HL-60/S4 treated with retinoic acid at 250 ng/mL for 4 days and 3 days (cell line): ENCODE measurements around the gene SCGN.

Experiments
- in situ Hi-C: fragments of 300-500 bp; cut with MboI; formaldehyde crosslinking; loops from 2 replicates; pipeline ENCODE4 v1.7.0; 2022; ENCODE audit warnings: low sequenced_read_pairs

Gene SCGN

GRCh38 chr6:25640446-25640845 is 11.6 kb upstream of the SCGN start:
- in situ Hi-C loops, result no loop called here

GRCh38 chr6:25640891-25641290 is 11.1 kb upstream of the SCGN start:
- in situ Hi-C loops, result no loop called here

- in situ Hi-C loops, result no loop called here
These were observed 10.6 kb upstream of the SCGN start for GRCh38 chr6:25641377-25641776.

DNA sequence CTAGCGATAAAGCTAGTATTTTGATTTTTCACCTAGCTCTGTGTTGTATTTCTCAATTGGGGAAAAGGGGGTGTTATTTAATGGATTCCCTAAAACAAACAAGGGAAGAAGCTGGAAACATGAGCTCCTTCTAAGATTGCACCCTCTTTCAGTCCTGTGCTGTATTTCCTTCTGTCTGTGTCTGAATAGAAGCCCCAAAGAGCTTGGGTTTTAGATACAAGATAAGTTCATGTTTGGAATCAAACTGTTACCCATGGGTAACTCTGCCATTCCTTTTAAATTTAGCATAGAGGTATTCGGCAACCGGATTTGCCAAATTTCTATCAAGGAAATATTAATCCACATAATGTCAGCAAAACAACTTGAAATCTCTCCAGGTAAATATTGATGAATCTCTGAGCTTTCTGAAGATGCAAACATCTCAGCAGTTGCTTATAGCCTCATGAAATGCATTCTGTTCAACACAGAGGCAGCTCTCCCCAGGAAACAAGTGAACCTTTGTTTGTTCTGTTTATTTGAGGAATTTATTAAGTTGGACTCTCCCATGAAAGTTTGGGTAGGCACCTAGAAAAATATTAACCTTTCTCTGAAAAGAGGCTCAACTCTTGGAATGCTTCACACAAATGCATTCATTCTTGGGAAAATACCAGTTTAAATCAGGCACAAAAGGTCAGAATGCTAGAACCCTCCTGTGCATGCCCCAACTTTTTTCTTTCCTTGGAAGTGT is 9.9 kb upstream of the SCGN start:
- in situ Hi-C loops, result no loop called here

DNA sequence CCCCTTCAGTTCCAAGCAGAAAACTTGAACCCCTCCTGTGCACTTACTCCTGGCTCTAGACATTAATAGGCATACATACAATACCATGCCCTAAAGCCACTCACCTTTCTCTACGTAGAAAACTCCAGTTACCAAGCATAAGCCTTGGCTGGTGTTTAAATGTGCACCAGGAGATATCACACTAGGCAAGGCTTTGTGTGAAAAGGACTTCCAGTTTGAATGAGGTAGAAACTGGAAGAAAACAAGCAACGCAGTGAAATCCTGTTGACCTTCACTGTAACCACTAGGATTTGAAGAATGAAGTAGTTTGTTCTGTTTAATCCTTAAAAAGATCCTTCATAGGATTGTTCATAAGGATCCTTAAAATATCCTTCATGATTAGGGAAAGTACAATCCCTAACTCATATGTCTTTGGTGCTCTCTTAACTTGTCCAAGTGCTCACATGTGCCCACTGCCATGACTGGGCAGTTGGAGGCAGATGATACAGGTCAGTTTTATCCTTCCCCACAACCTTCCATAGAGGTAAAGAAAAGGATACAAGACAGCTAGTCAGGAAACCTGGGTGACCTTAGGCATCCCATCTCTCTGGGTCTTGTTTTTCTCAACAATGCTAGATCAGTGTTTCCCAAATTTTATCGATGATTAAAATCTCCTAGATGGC is 9.2 kb upstream of the SCGN start:
- in situ Hi-C loops, result no loop called here

DNA sequence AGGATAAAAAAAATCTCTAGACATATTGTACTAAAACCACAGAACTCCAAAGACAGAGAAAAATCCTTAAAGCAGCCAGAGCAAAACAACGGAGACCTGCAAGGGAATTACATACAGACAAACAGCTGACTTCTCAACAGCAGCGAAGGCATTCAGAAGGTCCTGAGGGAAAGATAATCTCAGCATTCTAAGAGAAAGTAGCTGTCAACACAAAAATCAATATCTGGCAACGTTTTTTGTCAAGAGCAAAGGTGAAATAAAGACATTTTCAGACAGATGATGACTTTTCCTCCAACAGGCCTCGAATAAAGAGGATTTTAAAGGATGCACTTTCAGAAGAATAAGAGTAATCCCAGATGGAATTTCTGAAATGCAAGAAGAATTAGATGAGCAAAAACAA is 6.1 kb upstream of the SCGN start:
- in situ Hi-C loops, result no loop called here

- in situ Hi-C loops, result no loop called here
These were observed 2.4 kb upstream of the SCGN start for GRCh38 chr6:25649611-25650010.

DNA sequence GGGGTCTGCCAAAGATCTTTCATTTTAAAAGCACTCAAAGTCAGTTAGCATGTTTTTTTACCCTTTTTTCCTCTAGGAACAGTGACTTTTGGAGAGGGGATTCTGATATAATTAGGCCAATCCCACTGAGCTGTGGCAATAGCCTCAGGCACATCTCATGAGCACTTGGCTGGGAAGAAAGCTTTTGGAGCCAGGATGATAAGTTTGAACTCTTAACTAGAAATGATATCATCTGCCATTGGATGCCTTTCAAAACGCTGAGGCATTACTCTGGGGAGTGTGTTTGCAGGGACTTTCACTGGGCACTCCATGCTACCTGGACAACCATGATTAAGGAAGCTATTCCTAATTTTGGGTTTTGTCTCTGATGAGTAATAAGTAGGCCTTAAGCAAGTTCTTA is 3.7 kb downstream of the SCGN start:
- in situ Hi-C loops, result no loop called here

GRCh38 chr6:25659633-25660368 is 7.8 kb downstream of the SCGN start:
- in situ Hi-C loops, result no loop called here

DNA sequence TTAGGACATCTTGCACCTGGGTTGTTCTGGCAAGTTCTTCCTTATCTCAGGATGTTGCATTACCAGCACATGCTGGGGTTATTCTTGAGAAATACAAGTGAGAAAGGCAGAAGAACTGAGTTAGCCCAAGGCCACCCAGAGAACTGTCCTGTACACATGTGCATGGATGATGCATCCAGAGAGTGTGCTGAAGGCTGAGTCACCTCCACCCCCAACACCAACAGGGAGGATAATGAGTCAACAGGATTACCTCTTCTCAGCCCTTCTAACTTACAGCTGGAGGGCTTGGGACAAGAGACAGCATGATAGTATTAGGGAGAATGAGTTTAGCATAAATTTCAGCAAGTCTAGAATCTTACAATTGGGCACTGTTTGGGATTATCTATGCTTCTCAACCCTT is 8.5 kb downstream of the SCGN start:
- in situ Hi-C loops, result no loop called here

- in situ Hi-C loops, result no loop called here
These were observed 9.2 kb downstream of the SCGN start for GRCh38 chr6:25661129-25661779.

GRCh38 chr6:25665455-25665854 is 13.4 kb downstream of the SCGN start:
- in situ Hi-C loops, result no loop called here

GRCh38 chr6:25669413-25669812 is 17.4 kb downstream of the SCGN start:
- in situ Hi-C loops, result no loop called here

DNA sequence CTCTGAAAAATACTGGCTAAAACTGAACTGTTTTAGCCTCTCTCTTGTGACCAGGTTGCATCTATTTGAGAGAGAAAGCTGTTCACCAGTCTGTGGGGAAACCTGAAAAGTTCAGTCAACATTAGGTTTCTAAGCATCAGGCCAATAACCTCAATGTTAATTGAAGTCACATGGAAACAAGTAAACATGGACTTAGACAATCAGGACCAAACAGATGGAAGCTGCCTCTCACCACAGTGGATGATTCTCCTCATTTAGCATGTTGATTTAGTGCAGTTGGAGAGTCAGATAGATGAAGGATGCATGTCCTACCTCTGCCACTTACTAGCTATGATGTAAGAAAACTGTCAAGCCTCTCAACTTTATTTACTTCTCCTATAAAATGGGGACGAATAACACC is 18.2 kb downstream of the SCGN start:
- in situ Hi-C loops, result no loop called here

- in situ Hi-C loops, result no loop called here
These were observed 18.9 kb downstream of the SCGN start for GRCh38 chr6:25670793-25671513.

GRCh38 chr6:25671652-25672051 is 19.6 kb downstream of the SCGN start:
- in situ Hi-C loops, result no loop called here

DNA sequence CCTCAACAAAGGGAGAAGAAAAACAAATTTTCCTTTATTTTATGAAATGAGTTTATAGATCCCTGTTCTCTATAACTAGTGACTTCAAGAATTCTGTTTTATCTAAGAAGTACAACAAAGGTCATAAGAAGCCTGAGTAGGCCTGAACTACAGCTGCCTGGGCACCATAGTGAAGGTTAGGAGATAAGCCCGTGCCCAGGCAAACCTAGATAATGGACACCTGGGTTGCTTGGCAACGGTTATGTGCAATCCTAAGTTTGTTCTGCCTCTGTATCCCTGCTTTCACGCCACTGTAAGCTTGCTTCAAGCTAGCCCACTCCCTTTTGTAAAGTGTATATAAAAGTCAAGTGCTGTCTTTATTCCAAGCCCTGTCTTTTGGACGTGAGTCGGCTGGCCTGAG is 23.2 kb downstream of the SCGN start:
- in situ Hi-C loops, result no loop called here

DNA sequence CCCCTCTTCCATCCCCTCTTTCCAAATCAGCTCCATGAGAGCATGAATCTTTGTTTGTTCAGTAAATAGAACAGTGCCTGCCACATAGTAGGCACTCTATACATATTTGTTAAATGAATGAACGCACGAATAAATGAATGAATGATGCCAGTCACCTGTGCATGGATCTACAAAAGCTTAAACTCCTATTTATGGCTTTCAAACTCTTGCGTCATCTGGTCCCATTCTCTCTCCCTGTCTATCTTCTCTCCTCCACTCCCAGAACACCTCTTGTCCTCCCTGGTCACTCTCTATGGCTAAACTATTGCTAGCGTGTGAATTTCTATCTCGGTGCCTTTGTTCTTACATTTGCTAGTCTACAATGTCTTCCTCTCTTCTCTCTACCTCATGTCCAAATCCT is 24.8 kb downstream of the SCGN start:
- in situ Hi-C loops, result no loop called here

- in situ Hi-C loops, result no loop called here
These were observed 29.8 kb downstream of the SCGN start for GRCh38 chr6:25681848-25682247.

DNA sequence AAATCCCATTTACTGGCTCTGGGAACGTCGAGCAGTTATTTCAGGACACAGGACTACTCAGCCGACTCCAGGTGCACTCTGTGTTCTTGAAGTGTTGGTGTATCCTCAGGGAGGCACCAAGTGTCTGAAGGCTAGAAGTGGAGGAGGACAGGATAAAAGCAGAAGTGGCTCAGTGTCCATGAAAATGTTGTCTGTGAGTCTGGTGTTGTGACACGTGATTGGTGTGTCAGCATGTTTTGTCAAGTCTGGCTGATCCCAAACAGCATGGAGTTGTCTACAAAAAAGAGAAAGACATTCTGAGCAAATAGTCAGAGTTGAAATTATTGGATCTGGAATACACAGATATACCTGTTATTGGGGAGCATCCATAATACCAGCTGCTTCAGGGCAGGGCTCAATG is 30.3 kb downstream of the SCGN start:
- in situ Hi-C loops, result no loop called here

DNA sequence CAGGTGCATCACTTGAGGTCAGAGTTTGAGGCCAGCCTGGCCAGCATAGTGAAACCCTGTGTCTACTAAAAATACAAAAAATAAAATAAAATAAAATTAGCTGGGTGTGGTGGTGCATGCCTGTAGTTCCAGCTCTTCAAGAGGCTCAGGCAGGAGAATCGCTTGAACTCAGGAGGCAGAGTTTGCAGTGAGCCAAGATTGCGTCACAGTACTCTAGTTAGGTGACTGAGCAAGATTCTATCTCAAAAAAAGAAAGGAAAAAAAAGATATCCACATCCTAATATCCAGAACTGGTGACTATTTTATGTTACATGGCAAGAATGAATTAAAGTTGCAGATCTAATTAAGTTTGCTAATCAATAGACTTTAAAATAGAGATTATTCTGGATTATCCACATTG is 32.5 kb downstream of the SCGN start:
- in situ Hi-C loops, result no loop called here
